WTC11 (cell line): ENCODE results near the gene SWAP70. TPM values are rescaled to one million over a fixed set of nuclear protein-coding genes. Genes with fewer than 3 reads are reported as not detected.

ENCODE experiments used
- ATAC-seq: fragments of 200-7000 bp; cut with Tn5 transposase; 2 replicates; pipeline ENCODE4 v1.10.0; 2021; ENCODE audit warnings: mild to moderate bottlenecking, moderate library complexity
- CTCF ChIA-PET: fragments of 300-600 bp; sonication (Branson Sonifier 250); formaldehyde crosslinking; loops from one replicate; lab custom pipeline; 2021; ENCODE audit warnings: antibody characterized with exemption; lab: Charles Lee
- POLR2A ChIA-PET: fragments of 350-600 bp; sonication (Branson Sonifier 250); formaldehyde crosslinking; loops from one replicate; lab custom pipeline; 2021; ENCODE audit warnings: antibody characterized with exemption; lab: Charles Lee
- DNase-seq: peaks from one replicate; pipeline ENCODE4 v3.0.0; 2021; ENCODE audit warnings: low spot score
- H3K27ac Mint-ChIP-seq: 2 replicates; pipeline ENCODE4 v1.8.0; 2021; ENCODE audit warnings: mixed read lengths
- H3K27me3 Mint-ChIP-seq: 2 replicates; pipeline ENCODE4 v1.8.0; 2021; ENCODE audit warnings: low read depth, mild to moderate bottlenecking, moderate library complexity, mixed read lengths
- H3K36me3 Mint-ChIP-seq: 2 replicates; pipeline ENCODE4 v1.8.0; 2021; ENCODE audit warnings: mixed read lengths
- H3K4me1 Mint-ChIP-seq: 2 replicates; pipeline ENCODE4 v1.8.0; 2022; ENCODE audit warnings: mixed read lengths
- H3K4me3 Mint-ChIP-seq: 2 replicates; pipeline ENCODE4 v1.8.0; 2021; ENCODE audit warnings: mild to moderate bottlenecking, moderate library complexity, mixed read lengths
- H3K9me3 Mint-ChIP-seq: 2 replicates; pipeline ENCODE4 v1.8.0; 2021; ENCODE audit warnings: mixed read lengths
- AFF4 ChIP-seq: sonication (generic); formaldehyde crosslinking; IDR thresholded peaks from 2 replicates; pipeline ENCODE4 v1.8.1; 2023; ENCODE audit warnings: mild to moderate bottlenecking, missing genetic modification reagents, borderline replicate concordance
- ATF1 ChIP-seq: sonication (generic); formaldehyde crosslinking; IDR thresholded peaks from 2 replicates; pipeline ENCODE4 v1.8.1; 2023; ENCODE audit warnings: mild to moderate bottlenecking, moderate library complexity, missing genetic modification reagents
- ATF3 ChIP-seq: sonication (generic); formaldehyde crosslinking; conservative IDR thresholded peaks from 2 replicates; pipeline ENCODE4 v1.8.1; 2022; ENCODE audit warnings: mild to moderate bottlenecking, missing genetic modification reagents
- EMX1 ChIP-seq: fragments of 250-450 bp; sonication (Bioruptor Pico); IDR thresholded peaks from 2 replicates; pipeline ENCODE4 v1.8.0; 2021; ENCODE audit warnings: mild to moderate bottlenecking
- ERG ChIP-seq: fragments of 250-450 bp; sonication (Bioruptor Pico); IDR thresholded peaks from 2 replicates; pipeline ENCODE4 v1.8.0; 2021; ENCODE audit warnings: mild to moderate bottlenecking
- FOXK1 ChIP-seq: sonication (generic); formaldehyde crosslinking; IDR thresholded peaks from 2 replicates; pipeline ENCODE4 v1.8.0; 2022; ENCODE audit warnings: mild to moderate bottlenecking, moderate library complexity, missing genetic modification reagents
- HMGXB4 ChIP-seq: sonication (generic); formaldehyde crosslinking; IDR thresholded peaks from 2 replicates; pipeline ENCODE4 v1.8.1; 2023; ENCODE audit warnings: mild to moderate bottlenecking, moderate library complexity, missing genetic modification reagents
- NFATC4 ChIP-seq: fragments of 250-450 bp; sonication (Bioruptor Pico); IDR thresholded peaks from 2 replicates; pipeline ENCODE4 v1.9.0; 2021; ENCODE audit warnings: mild to moderate bottlenecking
- NR3C1 ChIP-seq: sonication (generic); formaldehyde crosslinking; conservative IDR thresholded peaks from 2 replicates; pipeline ENCODE4 v1.8.1; 2023; ENCODE audit warnings: low read depth, mild to moderate bottlenecking, missing genetic modification reagents
- OVOL2 ChIP-seq: fragments of 250-450 bp; sonication (Bioruptor Pico); IDR thresholded peaks from 2 replicates; pipeline ENCODE4 v1.9.0; 2021; ENCODE audit warnings: mild to moderate bottlenecking, borderline replicate concordance
- RORB ChIP-seq: fragments of 250-450 bp; sonication (Bioruptor Pico); IDR thresholded peaks from 2 replicates; pipeline ENCODE4 v1.9.0; 2021; ENCODE audit warnings: mild to moderate bottlenecking
- SP1 ChIP-seq: sonication (generic); formaldehyde crosslinking; conservative IDR thresholded peaks from 2 replicates; pipeline ENCODE4 v1.8.1; 2022; ENCODE audit warnings: missing genetic modification reagents
- TP53 ChIP-seq: sonication (generic); formaldehyde crosslinking; IDR thresholded peaks from 2 replicates; pipeline ENCODE4 v1.8.1; 2023; ENCODE audit warnings: mild to moderate bottlenecking, missing genetic modification reagents
- ZNF263 ChIP-seq: sonication (generic); formaldehyde crosslinking; IDR thresholded peaks from 2 replicates; pipeline ENCODE4 v1.8.1; 2022; ENCODE audit warnings: low read depth, mild to moderate bottlenecking, moderate library complexity, missing genetic modification reagents
- ZNF281 ChIP-seq: sonication (generic); formaldehyde crosslinking; IDR thresholded peaks from 2 replicates; pipeline ENCODE4 v1.8.0; 2023; ENCODE audit warnings: mild to moderate bottlenecking, missing genetic modification reagents
- ZNF317 ChIP-seq: sonication (generic); formaldehyde crosslinking; IDR thresholded peaks from 2 replicates; pipeline ENCODE4 v1.8.1; 2023; ENCODE audit warnings: low read depth, mild to moderate bottlenecking, moderate library complexity, missing genetic modification reagents, borderline replicate concordance
- ZSCAN18 ChIP-seq: fragments of 250-450 bp; sonication (Bioruptor Pico); IDR thresholded peaks from 2 replicates; pipeline ENCODE4 v2.1.2; 2022; ENCODE audit warnings: mild to moderate bottlenecking, moderate library complexity
- total RNA-seq: library from RNA; stranded (reverse); gene quantifications from 3 replicates; pipeline ENCODE4 v1.2.3, GENCODE V29; 2021

The SWAP70 gene
- total RNA-seq, 1 experiment from 2014 or later = 24.1 TPM

GRCh38 chr11:9656864-9657263 is 7.0 kb upstream of the SWAP70 start:
- no peak overlapping the region for H3K27ac Mint-ChIP-seq
- ATAC-seq (no peak), DNase-seq (no peak)
- CTCF ChIA-PET = interaction anchor here (0.6 kb wide), 1 partner anchor 824 kb away, joined by 4 read pairs; no protein-coding TSS in a partner anchor
- no peaks in the 10 kb centered on the region for H3K36me3 Mint-ChIP-seq
- TF ChIP-seq OVOL2 (CRISPR knock-in tag) = no peak
- no peak for TF ChIP-seq FOXK1
- TF ChIP-seq TP53 (CRISPR knock-in tag) = no peak
- TF ChIP-seq ATF1 = no peak
- no peaks in the 10 kb centered on the region; the same call in 1 of the 2 replicates for H3K27me3 Mint-ChIP-seq
- peaks cover 4% of the 10 kb centered on the region; the same call in 1 of the 2 replicates for H3K9me3 Mint-ChIP-seq
- no peaks in the 10 kb centered on the region for H3K4me1 Mint-ChIP-seq
- POLR2A ChIA-PET = no interaction called here
- H3K4me3 Mint-ChIP-seq = no peak overlapping the region

GRCh38 chr11:9657531-9657930 is 6.3 kb upstream of the SWAP70 start:
- CTCF ChIA-PET = interaction anchor here (1.3 kb wide), 1 partner anchor 44 kb away, joined by 3 read pairs; no protein-coding TSS in a partner anchor
- ATAC-seq (no peak), DNase-seq (no peak)
- peaks cover 3% of the 10 kb centered on the region; the same call in 1 of the 2 replicates for H3K4me1 Mint-ChIP-seq
- H3K36me3 Mint-ChIP-seq = no peaks in the 10 kb centered on the region
- no peak for TF ChIP-seq SP1 (CRISPR knock-in tag)
- POLR2A ChIA-PET = no interaction called here
- peak overlapping the region; percentile 5; the same call in 1 of the 2 replicates for H3K27ac Mint-ChIP-seq
- no peak overlapping the region for H3K4me3 Mint-ChIP-seq
- no peaks in the 10 kb centered on the region; the same call in 1 of the 2 replicates for H3K27me3 Mint-ChIP-seq
- peaks cover 4% of the 10 kb centered on the region; the same call in 1 of the 2 replicates for H3K9me3 Mint-ChIP-seq

GRCh38 chr11:9660886-9661285 is 3.0 kb upstream of the SWAP70 start:
- Mint-ChIP-seq H3K4me3 (no peak overlapping the region), H3K36me3 (peaks cover 7% of the 10 kb centered on the region), H3K27ac (no peak overlapping the region), H3K27me3 (peaks cover 4% of the 10 kb centered on the region; the same call in 1 of the 2 replicates), H3K4me1 (peaks cover 21% of the 10 kb centered on the region), H3K9me3 (peaks cover 10% of the 10 kb centered on the region)
- ChIA-PET POLR2A (no interaction called here), CTCF (no interaction called here)
- TF ChIP-seq ZNF317 (CRISPR knock-in tag) (no peak), RORB (CRISPR knock-in tag) (no peak), ZNF263 (no peak), HMGXB4 (CRISPR knock-in tag) (no peak), EMX1 (CRISPR knock-in tag) (no peak), NFATC4 (no peak), ZSCAN18 (no peak), AFF4 (CRISPR knock-in tag) (no peak), ERG (CRISPR knock-in tag) (no peak), ATF3 (CRISPR knock-in tag) (no peak), ZNF281 (no peak), NR3C1 (no peak)
- ATAC-seq (no peak), DNase-seq (no peak)
